ENCODE results near the gene SLC27A2.

DNA sequence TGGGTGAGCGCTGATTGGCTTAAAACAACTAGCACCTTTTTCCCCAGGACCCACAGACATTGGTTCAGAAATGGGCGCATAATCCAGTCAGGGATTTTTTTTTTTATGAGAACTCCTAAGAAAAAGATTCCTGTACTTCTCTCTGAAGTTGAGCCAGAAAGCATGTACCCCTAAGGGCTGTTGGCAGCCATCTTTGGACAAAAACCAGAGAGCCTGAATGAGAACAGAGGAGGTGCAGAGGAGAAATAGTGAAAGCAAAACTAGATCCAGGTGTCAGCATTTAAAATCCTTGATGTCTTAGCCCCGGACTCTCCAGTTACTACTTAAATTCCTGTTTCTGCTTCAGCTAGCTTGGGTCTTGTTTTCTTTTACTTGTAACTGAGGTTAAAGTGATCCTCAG is 1.9 kb upstream of the SLC27A2 start:
- TF ChIP-seq, protein P1, sequence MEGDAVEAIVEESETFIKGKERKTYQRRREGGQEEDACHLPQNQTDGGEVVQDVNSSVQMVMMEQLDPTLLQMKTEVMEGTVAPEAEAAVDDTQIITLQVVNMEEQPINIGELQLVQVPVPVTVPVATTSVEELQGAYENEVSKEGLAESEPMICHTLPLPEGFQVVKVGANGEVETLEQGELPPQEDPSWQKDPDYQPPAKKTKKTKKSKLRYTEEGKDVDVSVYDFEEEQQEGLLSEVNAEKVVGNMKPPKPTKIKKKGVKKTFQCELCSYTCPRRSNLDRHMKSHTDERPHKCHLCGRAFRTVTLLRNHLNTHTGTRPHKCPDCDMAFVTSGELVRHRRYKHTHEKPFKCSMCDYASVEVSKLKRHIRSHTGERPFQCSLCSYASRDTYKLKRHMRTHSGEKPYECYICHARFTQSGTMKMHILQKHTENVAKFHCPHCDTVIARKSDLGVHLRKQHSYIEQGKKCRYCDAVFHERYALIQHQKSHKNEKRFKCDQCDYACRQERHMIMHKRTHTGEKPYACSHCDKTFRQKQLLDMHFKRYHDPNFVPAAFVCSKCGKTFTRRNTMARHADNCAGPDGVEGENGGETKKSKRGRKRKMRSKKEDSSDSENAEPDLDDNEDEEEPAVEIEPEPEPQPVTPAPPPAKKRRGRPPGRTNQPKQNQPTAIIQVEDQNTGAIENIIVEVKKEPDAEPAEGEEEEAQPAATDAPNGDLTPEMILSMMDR (conservative IDR thresholded peaks at IDR 0.05; ENCODE audit: low read depth, low read length): no peak
- TF ChIP-seq EZH2 (IDR thresholded peaks at IDR 0.05; ENCODE audit: borderline replicate concordance, low read depth, low read length, poor library complexity, severe bottlenecking): no peak
